Neural progenitor cell (in vitro differentiated cells): ENCODE data around the gene TLE4. TPM values are rescaled to one million over a fixed set of nuclear protein-coding genes. Genes with fewer than 3 reads are reported as not detected.

ENCODE experiments used
- DNase-seq: peaks from one replicate; pipeline ENCODE4 v3.0.0-alpha.2; 2016; ENCODE audit warnings: low spot score
- H2AFZ ChIP-seq: fragments of 200-600 bp; sonication (generic); replicated peaks from 2 replicates; pipeline ENCODE4 v1.6.1; 2016; ENCODE audit warnings: antibody characterized with exemption
- H3F3A ChIP-seq: fragments of 200-600 bp; sonication (generic); 2 replicates; pipeline ENCODE4 v1.6.1; 2016; ENCODE audit warnings: antibody characterized with exemption, low read depth
- H3K27ac ChIP-seq: fragments of 200-600 bp; sonication (generic); 2 replicates; pipeline ENCODE4 v1.5.1; 2016; ENCODE audit warnings: mild to moderate bottlenecking
- H3K27me3 ChIP-seq: fragments of 200-600 bp; sonication (generic); 2 replicates; pipeline ENCODE4 v1.6.1; 2016; ENCODE audit warnings: mild to moderate bottlenecking, moderate library complexity
- H3K36me3 ChIP-seq: fragments of 200-600 bp; sonication (generic); 2 replicates; pipeline ENCODE4 v1.5.1; 2016
- H3K4me1 ChIP-seq: fragments of 200-600 bp; sonication (generic); 2 replicates; pipeline ENCODE4 v1.6.1; 2016; ENCODE audit warnings: mixed run types
- H3K4me2 ChIP-seq: fragments of 200-600 bp; sonication (generic); 2 replicates; pipeline ENCODE4 v1.6.1; 2016
- H3K4me3 ChIP-seq: fragments of 200-600 bp; sonication (generic); 2 replicates; pipeline ENCODE4 v1.5.1; 2016
- H3K79me2 ChIP-seq: fragments of 200-600 bp; sonication (generic); 2 replicates; pipeline ENCODE4 v1.6.1; 2016; ENCODE audit warnings: low read depth
- H3K9ac ChIP-seq: fragments of 200-600 bp; sonication (generic); 2 replicates; pipeline ENCODE4 v1.6.1; 2016
- H3K9me3 ChIP-seq: fragments of 200-600 bp; sonication (generic); 2 replicates; pipeline ENCODE4 v1.5.1; 2016; ENCODE audit warnings: low read depth
- H4K20me1 ChIP-seq: fragments of 200-600 bp; sonication (generic); 2 replicates; pipeline ENCODE4 v1.6.1; 2016; ENCODE audit warnings: low read depth
- H3K27ac Mint-ChIP-seq: 3 replicates; pipeline ENCODE4 v1.8.0; 2021; ENCODE audit warnings: mixed read lengths
- H3K27me3 Mint-ChIP-seq: 2 replicates; pipeline ENCODE4 v1.8.0; 2022; ENCODE audit warnings: low read depth, mild to moderate bottlenecking, inconsistent platforms, moderate library complexity, mixed read lengths; ENCODE audit not compliant: insufficient read depth
- H3K36me3 Mint-ChIP-seq: 3 replicates; pipeline ENCODE4 v1.8.0; 2021; ENCODE audit warnings: mixed read lengths
- H3K4me1 Mint-ChIP-seq: 3 replicates; pipeline ENCODE4 v1.8.0; 2021; ENCODE audit warnings: mixed read lengths
- H3K4me3 Mint-ChIP-seq: 3 replicates; pipeline ENCODE4 v1.8.0; 2021; ENCODE audit warnings: mild to moderate bottlenecking, moderate library complexity, mixed read lengths
- H3K9me3 Mint-ChIP-seq: 3 replicates; pipeline ENCODE4 v1.8.0; 2020; ENCODE audit warnings: mixed read lengths
- CTCF ChIP-seq: fragments of 200-600 bp; sonication (generic); IDR thresholded peaks from 2 replicates; pipeline ENCODE4 v1.5.1; 2017; ENCODE audit warnings: antibody characterized with exemption, mild to moderate bottlenecking
- EZH2 ChIP-seq: fragments of 200-600 bp; sonication (generic); IDR thresholded peaks from 2 replicates; pipeline ENCODE4 v1.6.1; 2017; ENCODE audit warnings: antibody characterized with exemption, mild to moderate bottlenecking, moderate library complexity
- EZH2phosphoT487 ChIP-seq: fragments of 200-600 bp; sonication (generic); IDR thresholded peaks from 2 replicates; pipeline ENCODE4 v1.6.1; 2017; ENCODE audit warnings: antibody characterized with exemption
- total RNA-seq: library from RNA; depleted of rRNA; stranded (reverse); fragments of >200 nt; gene quantifications from 2 replicates; pipeline ENCODE4 v1.2.3, GENCODE V29; 2015; ENCODE audit warnings: low replicate concordance

TLE4 gene
- total RNA-seq, 1 donor from 2014 or later = 265 TPM

DNA sequence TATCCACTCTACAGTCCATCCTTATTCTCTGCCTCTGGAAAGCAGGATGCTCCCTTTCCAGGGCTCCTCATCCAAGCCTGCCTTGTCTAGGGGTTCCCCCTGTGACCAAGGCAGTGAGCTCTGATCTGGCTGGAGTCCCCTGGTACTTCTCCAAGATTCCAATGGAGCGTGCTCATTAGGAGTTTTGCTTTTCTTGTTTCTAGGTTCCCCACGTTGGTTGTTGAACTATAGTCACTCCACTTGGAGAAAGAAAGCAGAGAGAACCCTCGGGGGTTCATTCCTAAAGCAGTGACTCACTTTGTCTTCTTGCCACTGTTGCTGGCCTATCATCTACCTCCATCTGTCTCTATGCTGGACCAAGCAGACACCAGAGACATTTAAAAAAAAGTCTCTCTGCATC lies 192.6 kb downstream of the TLE4 start:
- Histone ChIP-seq H3K4me2 (no peak overlapping the region), H3K4me1 (peaks cover 4% of the 10 kb centered on the region), H3K27ac (no peak overlapping the region), H3K79me2 (no peaks in the 10 kb centered on the region), H3K9me3 (no peaks in the 10 kb centered on the region), H3K27me3 (no peaks in the 10 kb centered on the region), H3F3A (no peaks in the 10 kb centered on the region), H4K20me1 (no peaks in the 10 kb centered on the region), H2AFZ (no peak overlapping the region), H3K4me3 (no peak overlapping the region), H3K36me3 (no peaks in the 10 kb centered on the region), H3K9ac (no peak overlapping the region)
- Mint-ChIP-seq H3K27ac (no peak overlapping the region), H3K36me3 (no peaks in the 10 kb centered on the region), H3K27me3 (peaks cover 10% of the 10 kb centered on the region), H3K9me3 (peaks cover 3% of the 10 kb centered on the region), H3K4me3 (no peak overlapping the region), H3K4me1 (peaks cover 26% of the 10 kb centered on the region)
- DNase-seq = no peak
- TF ChIP-seq EZH2 (no peak), CTCF (no peak), EZH2phosphoT487 (no peak)

GRCh38 chr9:79765466-79765865 lies 193.7 kb downstream of the TLE4 start:
- Mint-ChIP-seq H3K4me1 (peaks cover 26% of the 10 kb centered on the region), H3K4me3 (no peak overlapping the region), H3K9me3 (peaks cover 3% of the 10 kb centered on the region), H3K36me3 (no peaks in the 10 kb centered on the region), H3K27me3 (peaks cover 10% of the 10 kb centered on the region), H3K27ac (peak overlapping the region; percentile 47)
- H3K4me2 ChIP-seq = no peak overlapping the region
- H3K27me3 ChIP-seq = no peaks in the 10 kb centered on the region
- H3K79me2 ChIP-seq = no peaks in the 10 kb centered on the region
- no peaks in the 10 kb centered on the region for H4K20me1 ChIP-seq
- no peak overlapping the region for H3K9ac ChIP-seq
- no peaks in the 10 kb centered on the region for H3F3A ChIP-seq
- H3K9me3 ChIP-seq = no peaks in the 10 kb centered on the region
- no peak overlapping the region for H3K27ac ChIP-seq
- H3K4me1 ChIP-seq = peaks cover 4% of the 10 kb centered on the region
- no peaks in the 10 kb centered on the region for H3K36me3 ChIP-seq
- H2AFZ ChIP-seq = no peak overlapping the region
- no peak for DNase-seq
- no peak overlapping the region for H3K4me3 ChIP-seq
- no peak for TF ChIP-seq EZH2
- no peak for TF ChIP-seq CTCF
- no peak for TF ChIP-seq EZH2phosphoT487

DNA sequence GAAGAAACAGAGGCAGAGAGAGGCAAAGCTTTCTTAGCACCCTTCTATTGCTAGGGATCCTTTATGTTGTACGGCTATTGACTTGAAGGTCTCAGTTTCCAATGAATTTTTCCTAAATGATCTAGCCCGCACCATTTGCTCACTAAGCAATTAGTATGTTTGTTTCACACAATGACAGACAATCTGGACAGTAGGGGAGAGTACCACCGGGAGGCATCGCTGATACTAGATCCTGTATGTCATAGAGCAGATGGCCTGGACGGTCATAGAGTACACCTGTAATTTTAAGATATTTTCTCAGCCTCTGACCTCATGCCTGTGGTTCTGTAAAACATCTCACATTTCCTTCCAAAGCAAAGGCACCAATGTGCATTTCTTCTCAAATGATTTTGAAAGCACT lies 194.3 kb downstream of the TLE4 start:
- no peak for TF ChIP-seq EZH2phosphoT487
- no peak for TF ChIP-seq CTCF
- TF ChIP-seq EZH2 = no peak
- no peak overlapping the region for H3K4me2 ChIP-seq
- no peak overlapping the region for H3K9ac ChIP-seq

More for the DNA sequence above, 194.3 kb downstream of the TLE4 start:
- no peaks in the 10 kb centered on the region for H3K79me2 ChIP-seq
- H3K4me1 ChIP-seq = peaks cover 4% of the 10 kb centered on the region
- H3K27me3 ChIP-seq = no peaks in the 10 kb centered on the region
- peaks cover 26% of the 10 kb centered on the region for H3K4me1 Mint-ChIP-seq
- H3K9me3 ChIP-seq = no peaks in the 10 kb centered on the region
- H4K20me1 ChIP-seq = no peaks in the 10 kb centered on the region
- no peaks in the 10 kb centered on the region for H3F3A ChIP-seq
- H3K9me3 Mint-ChIP-seq = peaks cover 3% of the 10 kb centered on the region
- no peak overlapping the region for H3K27ac ChIP-seq
- DNase-seq = no peak
- H3K27me3 Mint-ChIP-seq = peaks cover 8% of the 10 kb centered on the region
- H3K36me3 ChIP-seq = no peaks in the 10 kb centered on the region
- H3K4me3 Mint-ChIP-seq = no peak overlapping the region
- H3K36me3 Mint-ChIP-seq = no peaks in the 10 kb centered on the region
- H3K27ac Mint-ChIP-seq = no peak overlapping the region
- no peak overlapping the region for H3K4me3 ChIP-seq
- no peak overlapping the region for H2AFZ ChIP-seq
